Activated naive CD4-positive, alpha-beta T cell treated with anti-CD3 and anti-CD28 coated beads, Interleukin-2, amount 10 ng/mL, durations not matched to agents 7 days and 5 days (primary cell): Measurements from ENCODE around the gene OR2AP1.

ENCODE experiments used
- CTCF ChIA-PET: fragments of 350-600 bp; sonication (Branson Sonifier 250); formaldehyde crosslinking; loops from one replicate; lab custom pipeline; 2021; ENCODE audit warnings: antibody characterized with exemption; lab: Charles Lee
- DNase-seq: peaks from one replicate; pipeline ENCODE4 v3.0.0-alpha.2; 2020
- H3K27ac Mint-ChIP-seq: one replicate; pipeline ENCODE4 v1.8.0; 2021; ENCODE audit warnings: mild to moderate bottlenecking, moderate library complexity, mixed read lengths
- H3K27me3 Mint-ChIP-seq: one replicate; pipeline ENCODE4 v1.8.0; 2021; ENCODE audit warnings: mild to moderate bottlenecking, mixed read lengths
- H3K36me3 Mint-ChIP-seq: one replicate; pipeline ENCODE4 v1.8.0; 2021; ENCODE audit warnings: mixed read lengths
- H3K4me1 Mint-ChIP-seq: one replicate; pipeline ENCODE4 v1.8.0; 2021; ENCODE audit warnings: mixed read lengths
- H3K4me3 Mint-ChIP-seq: one replicate; pipeline ENCODE4 v1.8.0; 2021; ENCODE audit warnings: mild to moderate bottlenecking, moderate library complexity, mixed read lengths
- H3K9me3 Mint-ChIP-seq: one replicate; pipeline ENCODE4 v1.8.0; 2021; ENCODE audit warnings: mixed read lengths

OR2AP1 gene

GRCh38 chr12:55619354-55620138 is 47.3 kb downstream of the OR2AP1 start:
- H3K27me3 Mint-ChIP-seq: peaks cover 24% of the 10 kb centered on the region
- H3K27ac Mint-ChIP-seq: no peak overlapping the region
- no peak overlapping the region for H3K4me3 Mint-ChIP-seq
- CTCF ChIA-PET: interaction anchor here (1.0 to 2.9 kb wide), 8 partner anchors 9 to 551 kb away, joined by 3 to 14 read pairs (median 5); no protein-coding TSS in a partner anchor
- H3K36me3 Mint-ChIP-seq: no peaks in the 10 kb centered on the region
- peak; percentile 44 for DNase-seq
- H3K4me1 Mint-ChIP-seq: no peaks in the 10 kb centered on the region
- H3K9me3 Mint-ChIP-seq: no peaks in the 10 kb centered on the region

GRCh38 chr12:55624056-55624455 is 51.8 kb downstream of the OR2AP1 start:
- H3K4me1 Mint-ChIP-seq: peaks cover 2% of the 10 kb centered on the region
- no peak for DNase-seq
- no peaks in the 10 kb centered on the region for H3K36me3 Mint-ChIP-seq
- peaks cover 21% of the 10 kb centered on the region for H3K27me3 Mint-ChIP-seq
- CTCF ChIA-PET: no interaction called here
- H3K9me3 Mint-ChIP-seq: no peaks in the 10 kb centered on the region
- no peak overlapping the region for H3K4me3 Mint-ChIP-seq
- no peak overlapping the region for H3K27ac Mint-ChIP-seq
